CD4-positive, alpha-beta T cell treated with Interleukin-15 for 1 hour (primary cell): ENCODE data around the gene TEX19.

Experiments used
- DNase-seq: peaks from one replicate; pipeline ENCODE4 v3.0.0-alpha.2; 2020

Gene TEX19

GRCh38 chr17:82412535-82413520 is 53.8 kb downstream of the TEX19 start:
- DNase-seq, result no peak
